K562 (cell line): ENCODE data around the gene RMND5B. TPM values are rescaled to one million over a fixed set of nuclear protein-coding genes. Genes with fewer than 3 reads are reported as not detected.

ENCODE experiments used
- BRF1 ChIP-seq: IDR thresholded peaks from 3 replicates; pipeline ENCODE4 v1.6.1; 2011; ENCODE audit warnings: borderline replicate concordance, mild to moderate bottlenecking; ENCODE audit not compliant: insufficient read length; ENCODE audit errors: extremely low read depth
- RBM39 ChIP-seq: fragments of 200-400 bp; formaldehyde crosslinking; optimal IDR thresholded peaks from 2 replicates; pipeline ENCODE3; 2018; ENCODE audit warnings: low read depth, low read length
- polyA plus RNA-seq, 8 experiments: library from polyadenylated mRNA; depleted of rRNA in 4 of 8; stranded (reverse) in 5 of 8; unstranded in 3 of 8; fragments of >200 nt; fragmentation: Nextera tagmentation in 2 of 8; fragmentation: Illumina TruSeq in 1 of 8; extraction: Ambion mirVana in 2 of 8; extraction: Trizol in 1 of 8; gene quantifications; 2 replicates each; pipeline versions ENCODE4 v1.2.1 to v1.2.3, GENCODE V29; 2011 to 2014; ENCODE audit warnings: inconsistent platforms in 1 of 8, missing spikeins in 1 of 8
- total RNA-seq, 7 experiments: library from RNA; depleted of rRNA in 6 of 7; stranded (reverse); fragments of >200 nt in 6 of 7; fragmentation: Illumina TruSeq in 2 of 7; extraction: Trizol in 2 of 7; gene quantifications; 2 replicates each; pipeline versions ENCODE4 v1.2.1 to v1.2.3, GENCODE V29; 2011 to 2021; ENCODE audit warnings: low replicate concordance in 1 of 7
- TF ChIP-seq, protein P1 (sequence below): fragments of 450-650 bp; IDR thresholded peaks from 2 replicates; pipeline ENCODE4 v1.6.1; 2016; ENCODE audit warnings: low read depth

The RMND5B gene
- total and polyA plus RNA-seq, 9 of the 15 experiments (the other 6 are each of a cell fraction or from before 2014, with no cell fraction given) = 2.6 to 57.0 (median 28.3) TPM

DNA sequence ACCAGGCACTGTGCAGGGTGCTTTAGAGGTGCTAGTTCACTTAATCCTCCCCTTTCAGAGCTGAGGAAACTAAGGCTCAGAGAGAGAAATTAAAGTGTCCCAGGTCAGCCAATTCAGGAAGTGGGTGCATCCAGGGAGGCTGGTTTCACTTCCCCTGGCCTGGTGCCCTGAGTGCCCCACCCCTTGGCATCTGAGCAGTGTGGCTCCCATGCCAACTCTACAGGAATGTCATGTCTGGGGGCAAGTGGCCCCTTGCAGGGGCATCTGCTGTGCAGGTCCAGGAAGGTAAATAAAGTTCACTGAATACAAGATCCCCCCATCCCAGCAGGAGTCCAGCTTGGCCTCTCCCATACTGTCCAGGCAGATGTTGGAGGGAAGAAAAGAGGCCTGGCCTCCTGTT lies 21.8 kb upstream of the RMND5B start (continued):
- TF ChIP-seq, protein P1, sequence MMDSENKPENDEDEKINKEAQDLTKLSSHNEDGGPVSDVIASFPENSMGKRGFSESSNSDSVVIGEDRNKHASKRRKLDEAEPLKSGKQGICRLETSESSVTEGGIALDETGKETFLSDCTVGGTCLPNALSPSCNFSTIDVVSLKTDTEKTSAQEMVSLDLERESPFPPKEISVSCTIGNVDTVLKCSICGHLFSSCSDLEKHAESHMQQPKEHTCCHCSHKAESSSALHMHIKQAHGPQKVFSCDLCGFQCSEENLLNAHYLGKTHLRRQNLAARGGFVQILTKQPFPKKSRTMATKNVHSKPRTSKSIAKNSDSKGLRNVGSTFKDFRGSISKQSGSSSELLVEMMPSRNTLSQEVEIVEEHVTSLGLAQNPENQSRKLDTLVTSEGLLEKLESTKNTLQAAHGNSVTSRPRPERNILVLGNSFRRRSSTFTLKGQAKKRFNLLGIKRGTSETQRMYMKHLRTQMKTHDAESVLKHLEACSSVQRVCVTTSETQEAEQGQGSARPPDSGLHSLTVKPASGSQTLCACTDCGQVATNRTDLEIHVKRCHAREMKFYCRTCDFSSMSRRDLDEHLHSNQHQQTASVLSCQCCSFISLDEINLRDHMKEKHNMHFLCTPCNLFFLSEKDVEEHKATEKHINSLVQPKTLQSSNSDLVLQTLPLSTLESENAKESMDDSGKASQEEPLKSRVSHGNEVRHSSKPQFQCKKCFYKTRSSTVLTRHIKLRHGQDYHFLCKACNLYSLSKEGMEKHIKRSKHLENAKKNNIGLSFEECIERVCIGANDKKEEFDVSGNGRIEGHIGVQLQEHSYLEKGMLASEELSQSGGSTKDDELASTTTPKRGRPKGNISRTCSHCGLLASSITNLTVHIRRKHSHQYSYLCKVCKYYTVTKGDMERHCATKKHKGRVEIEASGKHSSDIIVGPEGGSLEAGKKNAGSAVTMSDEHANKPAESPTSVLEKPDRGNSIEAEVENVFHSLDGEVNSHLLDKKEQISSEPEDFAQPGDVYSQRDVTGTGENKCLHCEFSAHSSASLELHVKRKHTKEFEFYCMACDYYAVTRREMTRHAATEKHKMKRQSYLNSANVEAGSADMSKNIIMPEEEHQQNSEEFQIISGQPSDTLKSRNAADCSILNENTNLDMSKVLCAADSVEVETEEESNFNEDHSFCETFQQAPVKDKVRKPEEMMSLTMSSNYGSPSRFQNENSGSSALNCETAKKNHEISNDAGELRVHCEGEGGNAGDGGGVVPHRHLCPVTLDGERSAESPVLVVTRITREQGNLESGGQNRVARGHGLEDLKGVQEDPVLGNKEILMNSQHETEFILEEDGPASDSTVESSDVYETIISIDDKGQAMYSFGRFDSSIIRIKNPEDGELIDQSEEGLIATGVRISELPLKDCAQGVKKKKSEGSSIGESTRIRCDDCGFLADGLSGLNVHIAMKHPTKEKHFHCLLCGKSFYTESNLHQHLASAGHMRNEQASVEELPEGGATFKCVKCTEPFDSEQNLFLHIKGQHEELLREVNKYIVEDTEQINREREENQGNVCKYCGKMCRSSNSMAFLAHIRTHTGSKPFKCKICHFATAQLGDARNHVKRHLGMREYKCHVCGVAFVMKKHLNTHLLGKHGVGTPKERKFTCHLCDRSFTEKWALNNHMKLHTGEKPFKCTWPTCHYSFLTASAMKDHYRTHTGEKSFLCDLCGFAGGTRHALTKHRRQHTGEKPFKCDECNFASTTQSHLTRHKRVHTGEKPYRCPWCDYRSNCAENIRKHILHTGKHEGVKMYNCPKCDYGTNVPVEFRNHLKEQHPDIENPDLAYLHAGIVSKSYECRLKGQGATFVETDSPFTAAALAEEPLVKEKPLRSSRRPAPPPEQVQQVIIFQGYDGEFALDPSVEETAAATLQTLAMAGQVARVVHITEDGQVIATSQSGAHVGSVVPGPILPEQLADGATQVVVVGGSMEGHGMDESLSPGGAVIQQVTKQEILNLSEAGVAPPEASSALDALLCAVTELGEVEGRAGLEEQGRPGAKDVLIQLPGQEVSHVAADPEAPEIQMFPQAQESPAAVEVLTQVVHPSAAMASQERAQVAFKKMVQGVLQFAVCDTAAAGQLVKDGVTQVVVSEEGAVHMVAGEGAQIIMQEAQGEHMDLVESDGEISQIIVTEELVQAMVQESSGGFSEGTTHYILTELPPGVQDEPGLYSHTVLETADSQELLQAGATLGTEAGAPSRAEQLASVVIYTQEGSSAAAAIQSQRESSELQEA = no peak
- no peak for TF ChIP-seq BRF1
- no peak for TF ChIP-seq RBM39
